ENCODE results near the gene ABLIM3. TPM values are rescaled to one million over a fixed set of nuclear protein-coding genes. Genes with fewer than 3 reads are reported as not detected.
"Not testable (repeated sequence)": the region's sequence is repeated elsewhere in the genome, so short reads cannot be mapped to it uniquely, and the experiment has no call there.

The ABLIM3 gene
- total RNA-seq, 1 donor from 2014 or later: 5.8 TPM

DNA sequence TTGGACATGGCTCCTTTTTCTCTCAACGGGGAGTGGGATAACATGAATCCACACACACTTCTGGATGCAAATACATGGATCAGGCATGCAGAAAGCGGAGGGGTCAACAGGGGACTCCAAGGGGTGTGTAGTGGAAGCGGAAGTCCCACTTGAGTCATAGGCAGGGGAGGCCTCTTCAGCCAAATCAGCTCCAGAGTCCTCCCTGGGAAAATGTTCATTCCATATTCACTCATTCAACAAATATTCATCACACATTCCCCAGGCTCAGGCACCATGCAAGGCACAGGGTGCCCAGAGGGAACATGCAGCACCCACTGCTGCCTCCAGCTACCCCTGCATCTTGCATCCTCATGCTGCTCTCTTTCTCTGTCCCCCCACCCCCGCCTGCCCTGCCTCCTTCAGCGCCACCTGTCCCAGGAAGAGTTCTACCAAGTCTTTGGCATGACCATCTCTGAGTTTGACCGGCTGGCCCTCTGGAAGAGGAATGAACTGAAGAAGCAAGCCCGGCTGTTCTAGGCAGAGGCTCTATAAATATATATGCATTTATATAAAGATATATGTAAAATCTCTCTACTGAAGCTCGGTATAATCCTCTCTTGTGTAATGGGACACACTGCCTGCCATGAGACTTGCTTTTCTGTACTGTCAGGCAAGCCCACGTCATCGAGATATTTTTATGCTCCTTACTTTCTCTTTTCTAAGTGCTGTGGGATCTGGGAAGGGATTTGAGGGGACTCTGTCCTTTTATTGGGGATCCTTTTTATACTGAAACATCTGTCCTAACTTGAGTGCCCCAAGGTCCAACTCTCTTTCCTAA lies 116.8 kb downstream of the ABLIM3 start:
- DNase-seq: no peak

DNA sequence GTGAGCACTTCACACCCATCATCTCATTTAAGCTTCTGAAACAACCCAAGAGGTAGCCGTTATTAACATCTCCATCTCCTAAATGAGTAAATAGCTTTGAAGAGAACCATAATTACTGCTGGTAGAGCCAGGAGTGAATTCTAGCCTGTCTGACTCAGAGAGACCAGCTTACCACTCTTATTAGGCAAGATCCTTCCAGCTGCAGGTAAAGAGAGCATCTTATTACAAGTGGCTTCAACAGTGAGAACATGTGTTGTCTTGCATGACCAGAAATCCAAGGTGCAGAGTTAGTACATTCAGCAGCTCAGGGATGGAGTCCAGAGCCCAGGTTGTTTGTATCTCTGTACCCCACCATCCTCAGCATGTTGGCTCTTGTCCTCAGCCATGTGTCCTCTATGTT lies 119.5 kb downstream of the ABLIM3 start:
- no peak for DNase-seq

DNA sequence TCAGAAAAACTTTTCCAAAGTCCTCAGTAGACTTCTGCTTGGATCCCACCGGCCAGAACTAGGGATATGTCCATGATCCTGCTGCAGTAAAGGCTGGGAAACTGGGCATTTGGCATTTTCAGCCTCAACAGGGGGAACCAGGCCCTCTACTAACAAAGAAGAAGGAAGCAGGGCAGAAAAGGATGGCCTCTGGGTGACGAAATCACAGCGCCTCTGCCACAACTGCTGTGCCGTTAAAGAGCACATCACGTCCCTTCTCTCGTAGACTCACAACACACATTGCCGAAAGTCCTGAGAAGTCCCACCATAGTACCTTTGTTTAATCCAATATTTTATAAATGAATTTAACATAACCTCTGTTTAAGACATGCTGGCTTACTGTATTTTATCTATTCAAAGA lies 120.0 kb downstream of the ABLIM3 start:
- DNase-seq: no peak

DNA sequence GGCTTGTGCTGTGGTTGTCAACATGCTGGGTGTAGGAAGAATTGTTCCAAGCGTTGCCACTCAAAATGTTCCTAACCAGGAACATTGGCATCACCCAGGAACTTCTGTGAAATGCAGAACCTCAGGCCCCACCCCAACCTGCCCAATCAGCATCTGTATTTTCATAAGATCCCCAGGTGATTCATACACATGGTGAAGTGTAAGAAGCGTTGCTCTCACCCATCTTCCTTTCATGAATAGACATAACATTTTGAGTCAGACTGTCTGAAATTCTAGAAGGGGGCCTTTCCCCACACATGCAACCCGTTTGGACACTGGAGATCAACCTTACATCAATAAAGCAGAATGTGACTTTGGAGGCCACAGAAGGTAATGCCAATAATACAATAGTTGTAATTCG lies 121.0 kb downstream of the ABLIM3 start:
- no peak for DNase-seq

DNA sequence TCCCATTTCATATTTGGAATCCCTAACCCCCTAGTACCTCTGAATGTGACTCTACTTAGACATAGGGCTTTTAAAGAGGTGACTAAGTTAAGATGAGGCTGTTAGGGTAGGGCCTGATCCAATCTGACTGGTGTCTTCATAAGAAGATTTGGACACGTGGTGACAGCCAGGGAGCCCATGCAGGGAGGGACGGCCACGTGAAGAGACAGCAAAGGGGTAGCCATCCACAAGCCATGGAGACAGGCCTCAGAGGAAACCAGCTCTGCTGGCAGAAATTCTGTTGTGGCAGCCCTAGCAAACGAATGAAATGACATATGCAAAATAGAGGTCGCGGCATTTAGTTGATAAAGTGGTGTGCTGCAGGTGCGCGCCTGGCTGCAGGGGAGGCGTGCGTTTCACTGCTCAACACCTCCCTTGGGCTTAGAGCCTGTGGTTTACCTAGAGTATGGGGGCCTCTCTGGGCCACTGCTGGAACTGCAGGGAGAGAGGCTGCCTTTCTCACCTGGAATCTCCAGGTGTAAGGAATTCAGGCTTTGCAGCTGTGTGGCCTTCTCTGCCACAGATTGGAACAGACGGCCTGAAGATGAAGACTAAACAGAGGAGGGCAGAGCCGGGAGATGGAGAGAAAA lies 123.3 kb downstream of the ABLIM3 start:
- no peak for DNase-seq

DNA sequence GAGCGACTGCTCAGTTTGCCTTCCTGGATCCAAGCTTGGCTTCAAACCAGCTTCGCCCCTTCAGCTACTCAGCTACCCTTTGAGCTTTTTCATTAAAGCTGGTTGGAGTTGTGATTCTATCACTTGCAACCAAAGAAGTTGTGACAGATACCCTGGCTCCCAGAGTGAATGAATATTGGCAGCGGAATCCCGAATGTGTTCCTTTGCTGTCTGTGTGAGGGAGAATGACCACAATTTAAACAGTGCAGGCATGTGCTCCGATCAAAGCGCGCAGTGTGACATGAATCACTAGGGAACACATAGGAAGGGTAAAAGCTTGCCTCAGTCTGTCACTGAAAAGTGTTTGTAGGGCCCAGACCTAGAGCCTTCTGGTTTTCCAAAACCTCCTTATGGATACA lies 123.8 kb downstream of the ABLIM3 start:
- no peak for DNase-seq

DNA sequence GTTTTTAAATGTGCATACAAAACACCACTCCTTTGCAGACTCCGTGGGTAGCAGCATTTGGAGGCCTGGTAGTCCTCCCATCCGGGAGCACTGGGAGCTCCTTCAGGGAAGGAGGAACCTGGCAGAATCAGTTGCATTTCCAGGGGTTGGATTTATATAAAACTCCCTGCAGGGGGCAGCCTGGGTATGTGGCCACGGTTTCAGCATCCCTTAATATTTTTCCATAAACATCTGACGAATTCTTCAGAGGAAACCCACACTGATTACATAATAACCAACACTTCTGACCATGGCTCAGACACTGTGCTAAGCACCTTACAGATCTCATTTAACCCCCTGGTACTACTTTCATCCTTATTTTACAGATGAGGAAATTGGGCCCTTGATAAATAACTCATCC lies 124.3 kb downstream of the ABLIM3 start:
- DNase-seq: no peak

DNA sequence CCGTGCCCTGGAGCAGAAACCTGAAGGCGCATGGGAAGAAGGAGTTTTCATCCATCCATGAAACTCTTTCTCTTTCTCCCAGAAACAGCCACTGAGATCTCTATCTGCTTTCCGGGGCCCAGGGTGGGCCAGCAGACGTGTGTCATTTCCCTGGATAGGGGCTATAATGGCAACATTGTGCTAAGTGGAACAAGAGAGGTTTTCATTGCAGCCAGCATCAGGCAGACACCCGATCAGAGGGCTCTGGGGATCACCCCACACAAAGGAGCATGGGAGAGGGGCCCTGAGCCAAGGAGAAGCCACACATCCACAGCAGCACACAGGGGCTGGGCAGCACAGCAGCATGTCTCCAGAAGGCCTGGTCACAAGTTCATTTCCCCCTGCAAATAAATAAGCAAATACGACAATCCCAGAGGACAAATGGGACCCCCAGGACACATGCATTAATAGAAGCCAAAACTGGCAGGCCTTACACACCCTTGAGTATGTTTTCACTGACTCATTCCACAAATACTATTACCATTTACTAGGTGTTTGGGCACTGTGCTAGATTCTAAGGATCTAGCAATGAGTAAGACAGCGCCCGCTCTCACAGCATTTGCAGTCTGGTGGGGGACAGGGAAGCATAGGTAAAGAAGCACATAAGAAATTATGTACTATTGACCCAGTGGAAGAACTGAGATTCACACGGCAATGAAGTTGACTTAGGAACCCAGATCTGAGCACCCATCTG lies 126.1 kb downstream of the ABLIM3 start:
- DNase-seq: peak; percentile 58

DNA sequence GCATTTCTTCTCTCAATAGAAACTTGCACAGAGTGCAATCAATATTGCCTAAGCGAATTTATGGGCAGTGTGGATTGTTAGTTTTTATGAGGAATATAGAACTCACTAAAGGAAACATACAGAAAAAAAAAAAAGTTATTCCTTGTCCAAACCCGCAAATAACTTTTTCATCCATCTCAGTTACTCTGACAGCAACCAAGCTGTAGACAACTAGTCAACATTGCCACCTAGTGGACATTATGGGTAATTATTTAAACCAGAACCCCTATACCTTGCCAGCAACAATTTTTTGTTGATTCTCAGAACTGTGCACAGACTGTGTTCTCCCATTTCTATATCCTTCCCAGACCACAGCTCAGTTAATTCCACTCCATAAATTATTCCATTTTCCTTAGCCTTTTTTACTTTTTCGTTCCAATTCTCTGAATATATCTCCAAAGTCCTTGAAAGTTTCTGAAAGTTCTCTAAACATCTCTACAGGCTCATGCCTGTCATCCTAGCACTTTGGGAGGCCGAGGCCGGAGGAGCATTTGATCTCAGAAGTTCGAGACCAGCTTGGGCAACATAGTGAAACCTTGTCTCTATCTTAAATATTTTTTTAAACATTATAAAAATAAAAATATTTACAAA lies 127.8 kb downstream of the ABLIM3 start:
- DNase-seq: no peak

DNA sequence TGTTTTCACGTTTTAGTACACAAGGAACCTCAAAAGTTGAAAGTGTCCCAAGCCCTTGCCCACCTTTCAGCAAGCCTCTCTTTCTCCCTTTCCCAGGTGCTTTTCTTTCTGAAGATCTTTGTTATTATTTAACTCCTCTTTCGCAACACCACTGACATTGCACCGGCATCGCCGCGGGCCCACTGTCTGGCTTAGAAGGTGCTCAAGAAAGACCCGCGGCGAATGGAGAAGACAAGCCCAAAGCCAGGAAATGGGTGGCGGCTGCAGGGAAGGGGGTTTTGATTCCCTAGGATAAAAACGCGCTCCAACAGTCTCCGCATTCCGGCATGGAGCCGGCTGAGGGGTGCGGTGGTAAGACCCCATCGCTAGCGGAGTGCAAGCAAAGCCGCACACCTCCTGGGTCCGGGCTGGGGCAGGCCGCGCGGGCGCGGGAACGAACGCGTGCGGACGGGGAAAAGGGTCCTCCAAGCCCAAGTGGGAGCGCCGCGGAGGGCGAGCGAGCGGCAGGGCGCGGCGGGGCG lies 130.0 kb downstream of the ABLIM3 start:
- DNase-seq: no peak

DNA sequence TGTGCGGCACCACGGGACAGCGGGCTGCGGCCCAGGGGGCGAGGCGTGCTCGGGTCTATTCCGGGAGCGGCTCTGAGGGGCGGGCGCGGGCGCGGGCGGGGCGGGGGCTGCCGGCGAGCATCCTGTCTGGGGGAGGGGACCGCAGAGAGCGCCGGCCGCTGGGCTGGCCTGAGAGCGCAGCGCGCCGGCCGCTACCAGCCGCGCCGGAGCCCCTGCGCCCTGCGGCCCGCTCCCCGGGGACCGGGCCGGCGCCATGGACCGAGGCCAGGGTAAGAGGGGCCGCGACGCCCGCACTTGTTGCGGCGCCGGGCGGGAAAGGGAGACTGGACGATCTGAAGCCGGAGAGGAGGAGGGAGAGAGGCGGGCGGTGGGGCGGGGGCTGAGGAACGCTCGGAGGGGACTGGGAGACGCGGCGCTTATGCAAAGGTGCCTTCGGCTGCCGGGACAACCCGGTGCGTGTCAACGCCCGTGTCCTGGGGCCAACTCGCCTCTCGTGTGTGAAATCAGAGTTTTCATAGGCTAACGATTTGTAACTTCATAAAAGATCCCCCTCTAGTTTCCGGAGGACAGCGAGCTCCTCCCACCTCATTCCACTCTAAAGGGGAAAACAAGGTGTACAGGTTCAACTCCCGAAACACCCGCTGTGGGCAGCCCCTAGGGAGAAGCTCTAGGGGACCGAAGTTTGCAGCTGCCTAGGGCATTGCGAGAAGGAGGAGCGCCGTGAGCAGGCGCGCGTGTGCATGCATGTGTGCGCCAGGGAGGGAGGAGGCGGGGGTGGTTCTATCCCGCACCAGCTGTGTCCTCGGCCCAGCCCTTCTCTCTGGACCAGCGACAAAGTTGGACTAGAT lies 130.6 kb downstream of the ABLIM3 start, which contains the start of gene AFAP1L1:
Gene AFAP1L1 (plus strand): TSS at position 144 of the 848 bp plus-strand sequence. CDS start 110 bp downstream, at position 254.
- peak; percentile 39 for DNase-seq

DNA sequence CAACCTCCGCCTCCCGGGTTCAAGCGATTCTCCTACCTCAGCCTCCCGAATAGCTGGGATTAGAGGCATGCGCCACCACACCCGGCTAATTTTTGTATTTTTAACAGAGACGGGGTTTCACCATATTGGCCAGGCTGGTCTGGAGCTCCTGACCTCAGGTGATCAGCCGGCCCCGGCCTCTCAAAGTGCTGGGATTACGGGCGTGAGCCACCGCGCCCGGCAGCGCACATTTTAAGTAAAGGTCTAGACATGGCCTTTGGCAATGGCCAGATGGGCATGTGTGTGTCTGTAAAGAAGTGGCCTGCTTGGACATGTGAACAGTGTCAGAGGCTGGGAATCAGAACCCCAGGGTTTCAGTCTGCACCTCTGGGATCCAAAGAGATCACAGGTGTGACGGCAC lies 131.5 kb downstream of the ABLIM3 start:
- not testable (repeated sequence) for DNase-seq

DNA sequence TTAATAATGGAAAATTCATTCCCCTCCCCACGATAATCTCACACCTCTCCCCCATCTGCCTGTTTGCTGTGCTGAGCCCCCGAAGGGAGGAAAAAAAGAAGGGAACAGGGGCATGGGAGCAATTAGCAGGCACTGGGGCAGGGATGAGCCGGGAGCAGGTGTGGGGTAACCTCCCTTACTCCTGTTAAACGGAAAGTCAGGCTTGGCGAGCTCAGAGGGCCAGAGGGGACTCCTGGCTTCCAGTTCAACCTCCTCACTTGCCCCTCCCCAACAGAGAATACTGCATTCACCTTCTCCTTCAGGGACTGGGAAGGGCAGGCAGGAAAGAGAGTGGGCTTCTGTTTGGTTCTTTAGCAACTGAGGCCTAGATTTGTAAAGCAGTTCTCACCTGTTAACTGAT lies 131.9 kb downstream of the ABLIM3 start:
- no peak for DNase-seq

DNA sequence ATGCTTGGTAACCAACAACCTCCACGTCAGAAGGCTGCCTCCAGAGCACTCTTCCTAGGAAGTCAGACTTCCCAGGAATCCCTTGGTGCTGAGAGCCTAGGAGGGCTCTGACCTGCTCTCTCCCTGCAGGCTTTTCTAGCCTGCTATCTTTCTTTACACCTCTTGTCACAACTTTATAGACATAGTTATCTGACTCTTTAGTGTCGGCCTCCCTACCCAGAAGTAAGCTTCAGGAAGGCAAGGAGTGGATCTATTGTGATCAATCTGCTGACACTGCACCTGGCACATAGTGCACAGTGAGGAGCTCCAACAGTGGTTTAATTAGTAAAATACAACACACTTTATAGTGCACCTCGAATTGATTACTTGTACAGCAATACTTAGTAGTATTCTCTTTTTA lies 132.7 kb downstream of the ABLIM3 start:
- no peak for DNase-seq

DNA sequence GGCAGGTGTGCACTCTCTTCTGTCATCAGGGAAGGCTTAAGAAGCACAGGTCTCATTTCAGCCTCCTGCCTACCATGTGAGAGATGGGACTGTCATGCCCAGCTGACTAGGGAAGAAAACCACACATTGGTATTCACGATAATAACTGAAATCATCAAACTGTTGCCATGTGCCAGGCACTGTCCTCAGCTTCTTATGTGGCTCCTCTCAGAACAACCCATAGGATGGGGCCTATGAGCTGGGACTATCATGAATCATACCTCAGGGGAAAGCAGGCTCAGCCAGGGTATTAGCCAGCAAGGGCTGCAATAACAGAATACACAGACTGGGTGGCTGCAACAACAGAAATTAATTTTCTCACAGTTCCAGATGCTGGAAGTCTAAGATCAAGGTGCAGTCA lies 133.6 kb downstream of the ABLIM3 start:
- no peak for DNase-seq

DNA sequence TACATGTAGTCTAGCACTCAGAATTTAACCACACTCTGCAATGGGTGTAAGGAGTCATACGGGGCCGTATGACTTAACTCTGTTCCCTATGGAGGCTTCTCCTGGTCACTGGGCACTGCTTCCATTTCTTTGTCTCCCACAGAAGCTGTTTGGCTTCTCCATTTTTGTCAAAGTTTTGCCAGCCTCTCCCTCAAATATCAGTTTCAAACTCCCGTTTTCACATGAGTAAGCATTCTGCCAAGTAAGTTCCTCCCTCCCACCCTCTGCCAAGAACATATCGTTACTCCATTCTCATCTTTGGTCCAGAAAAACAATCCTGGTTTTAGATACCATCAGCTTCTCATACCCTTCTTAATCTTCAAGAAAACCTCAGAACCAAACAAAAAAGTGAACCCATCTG lies 136.5 kb downstream of the ABLIM3 start:
- no peak for DNase-seq

DNA sequence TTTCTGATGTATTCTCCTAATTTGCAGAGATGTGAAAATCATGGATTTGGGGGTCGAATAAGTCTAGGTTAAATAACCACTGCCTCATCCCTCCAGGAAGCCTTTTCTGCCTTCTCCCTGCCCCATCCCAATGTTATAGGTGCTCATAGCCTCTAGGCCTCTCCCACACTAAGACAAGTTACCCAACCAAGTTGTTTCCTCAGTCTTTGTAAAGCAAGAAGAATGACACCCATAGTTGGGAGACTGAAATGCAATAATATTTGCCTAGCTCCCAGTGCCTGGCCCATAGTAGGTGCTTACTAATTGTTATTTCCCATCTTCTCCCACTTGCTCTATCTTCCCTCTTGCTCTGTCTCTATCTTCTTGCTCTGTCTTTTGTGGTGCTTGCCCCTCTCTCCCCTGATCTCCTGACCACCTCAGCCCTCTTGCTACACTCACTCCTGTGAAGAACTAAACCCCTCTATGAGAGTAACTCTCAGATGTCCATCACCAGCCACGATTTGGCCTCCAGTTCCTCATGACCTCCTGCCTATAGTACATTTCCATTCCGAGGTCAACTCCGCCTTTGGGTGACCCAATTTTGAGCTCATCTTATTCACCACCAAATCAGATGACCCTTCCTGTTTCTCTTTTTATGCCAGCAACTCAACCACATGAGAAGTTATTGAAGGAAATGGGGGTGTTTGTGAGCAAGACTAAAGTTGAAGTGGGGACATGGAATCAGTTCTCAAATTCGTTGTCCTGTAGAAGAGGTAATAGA lies 137.3 kb downstream of the ABLIM3 start:
- DNase-seq: no peak

DNA sequence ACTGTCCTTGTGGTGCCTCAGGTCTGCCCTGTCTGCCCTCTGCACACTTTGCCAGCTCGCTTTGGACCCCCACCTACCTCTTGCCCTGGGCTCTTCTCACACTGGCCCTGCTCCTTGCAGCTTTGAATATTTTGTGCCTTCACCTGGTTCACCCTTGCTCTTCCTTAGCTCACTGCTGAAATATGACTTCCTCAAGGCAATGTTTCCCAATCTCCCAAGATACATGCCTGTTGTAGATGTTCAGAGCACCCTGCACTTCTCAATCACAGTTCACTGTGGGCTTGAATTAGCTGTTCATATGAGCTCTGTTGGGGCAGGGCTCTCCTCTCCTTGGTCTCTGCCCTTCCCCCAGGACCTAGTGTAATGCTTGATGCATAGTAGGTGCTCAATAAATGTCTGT lies 138.4 kb downstream of the ABLIM3 start:
- DNase-seq: no peak

DNA sequence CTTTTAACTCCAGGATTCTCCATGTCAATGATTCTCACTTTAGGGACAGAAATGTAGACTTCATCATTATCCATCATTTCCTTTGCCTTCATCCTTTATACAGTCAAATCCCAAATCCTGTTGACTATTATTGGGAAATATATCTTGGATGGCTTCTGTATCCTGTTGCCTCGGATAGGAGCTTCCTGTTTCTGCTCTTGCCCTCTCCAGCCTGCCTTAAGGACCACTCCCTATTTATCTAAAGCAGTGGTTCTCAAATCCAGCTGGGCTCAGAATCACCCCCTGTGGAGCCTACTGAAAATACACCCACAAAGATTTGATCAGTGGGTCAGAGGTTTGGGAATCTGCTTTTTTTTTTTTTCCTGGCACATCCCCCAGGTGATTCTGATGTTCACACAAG lies 138.8 kb downstream of the ABLIM3 start:
- no peak for DNase-seq

DNA sequence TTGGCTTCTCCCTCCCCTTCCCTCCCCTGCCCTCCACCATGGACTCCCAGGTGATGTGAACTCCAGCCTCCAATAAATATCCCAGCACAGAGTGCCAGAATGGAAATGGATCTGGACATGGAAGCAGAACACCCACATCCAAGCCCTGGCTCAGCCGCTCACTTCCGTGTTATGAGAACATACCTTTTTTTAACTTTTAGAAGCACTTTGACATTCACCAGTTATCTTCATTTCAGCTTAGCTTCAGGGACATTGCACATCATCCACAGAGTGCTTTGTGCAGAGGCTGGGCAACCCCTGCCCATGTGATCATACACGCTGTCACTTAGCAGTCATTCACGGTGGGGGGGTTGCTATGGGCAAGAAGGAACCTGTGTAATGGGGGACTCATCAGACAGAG lies 139.5 kb downstream of the ABLIM3 start:
- no peak for DNase-seq

Data from occipital lobe (tissue), 2 donors.